GM18505 (cell line): ENCODE data around the gene MCTP2.
"Not testable (repeated sequence)": the region's sequence is repeated elsewhere in the genome, so short reads cannot be mapped to it uniquely, and the experiment has no call there.

Experiments
- ATAC-seq: cut with Tn5 transposase; IDR thresholded peaks from one replicate; pipeline ENCODE4 v1.9.1; 2021; ENCODE audit not compliant: unreplicated experiment
- POLR2A ChIP-seq: IDR thresholded peaks from 4 replicates; pipeline ENCODE4 v1.6.1; 2011; ENCODE audit warnings: borderline replicate concordance; ENCODE audit not compliant: insufficient read depth, insufficient read length; ENCODE audit errors: extremely low read depth

Gene MCTP2

DNA sequence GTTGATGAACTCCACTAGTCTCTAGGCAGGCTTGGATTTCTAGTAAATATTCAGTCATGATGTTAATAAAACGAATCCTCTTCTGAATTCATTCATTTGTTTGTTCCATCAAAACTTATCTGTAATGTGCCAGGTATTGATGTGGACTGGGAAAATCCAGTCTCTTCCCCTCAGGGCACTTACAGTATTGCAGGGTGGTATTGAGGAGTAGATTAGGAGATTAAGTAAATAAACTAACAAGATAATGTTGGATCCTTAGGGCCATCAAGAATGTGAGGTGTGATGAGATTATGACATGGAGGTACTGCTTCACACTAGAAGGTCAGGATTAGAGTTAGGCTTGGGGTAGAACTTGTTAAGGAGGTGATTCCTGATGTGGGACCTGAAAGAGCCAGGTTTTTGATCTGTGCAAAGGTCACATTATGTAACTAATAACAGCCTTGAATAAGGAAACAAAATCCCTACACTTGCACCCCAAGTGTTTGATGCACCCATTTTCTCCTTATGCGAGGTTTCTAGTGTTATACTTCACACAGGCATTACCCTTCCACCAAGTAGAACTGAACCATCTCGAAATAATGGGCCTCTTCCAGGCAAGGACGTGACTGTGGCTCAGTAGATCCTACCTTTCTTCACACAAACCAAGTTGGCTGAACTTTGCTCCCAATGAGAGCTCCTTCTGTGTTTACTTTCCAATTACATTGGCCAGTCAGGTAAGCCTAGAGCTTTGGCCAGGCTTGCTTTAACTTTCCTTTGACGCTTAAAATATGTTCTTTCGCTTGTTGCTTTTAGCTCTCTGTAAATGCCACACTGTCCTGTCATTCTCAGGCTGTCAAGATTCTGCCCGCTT, 16.7 kb downstream of the MCTP2 start:
- ATAC-seq: no peak
- no peak for TF ChIP-seq POLR2A

DNA sequence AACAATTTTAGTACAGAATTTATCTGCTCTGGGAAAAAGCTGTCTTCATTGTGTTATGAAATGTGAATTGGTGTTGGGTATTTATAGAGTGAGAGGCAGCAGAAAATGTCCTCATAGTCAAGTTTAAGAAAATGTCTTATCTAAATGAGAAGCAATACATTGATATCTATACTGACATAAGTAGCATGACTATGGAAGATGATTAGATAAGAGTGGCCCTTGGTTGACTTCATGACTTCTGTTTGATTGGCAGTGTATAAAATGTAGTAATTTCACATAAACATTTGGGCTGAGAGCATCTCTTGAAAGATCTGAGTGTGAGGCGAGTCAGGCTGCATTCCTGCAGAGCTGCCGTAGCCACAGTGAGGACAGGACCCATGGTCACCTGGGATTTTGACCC, 19.4 kb downstream of the MCTP2 start:
- TF ChIP-seq POLR2A: no peak
- no peak for ATAC-seq

DNA sequence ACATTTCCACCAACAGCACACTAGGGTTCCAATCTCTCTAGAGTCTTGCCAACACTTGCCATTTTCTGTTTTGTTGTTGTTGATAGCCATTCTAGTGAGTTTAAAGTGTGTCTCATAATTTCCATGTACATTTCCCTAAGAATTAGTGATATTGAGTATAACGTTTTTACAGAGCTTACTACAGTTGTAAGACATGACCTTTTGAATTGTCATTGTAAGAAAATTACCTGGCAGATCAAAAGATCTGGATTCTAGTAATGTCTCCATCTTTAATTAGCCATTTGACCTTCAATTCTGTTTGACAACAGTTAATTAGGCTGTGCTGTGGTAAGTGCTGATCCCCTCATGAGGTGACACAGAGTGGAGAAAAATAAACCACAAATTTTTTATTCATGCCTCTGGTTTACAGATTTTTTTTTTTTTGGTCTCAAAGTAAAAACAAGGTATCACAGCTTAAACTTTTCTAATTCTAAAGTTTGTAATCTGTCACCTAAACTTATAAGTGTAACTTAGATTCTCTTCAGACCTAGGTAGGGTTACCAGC, 20.9 kb downstream of the MCTP2 start:
- no peak for TF ChIP-seq POLR2A

DNA sequence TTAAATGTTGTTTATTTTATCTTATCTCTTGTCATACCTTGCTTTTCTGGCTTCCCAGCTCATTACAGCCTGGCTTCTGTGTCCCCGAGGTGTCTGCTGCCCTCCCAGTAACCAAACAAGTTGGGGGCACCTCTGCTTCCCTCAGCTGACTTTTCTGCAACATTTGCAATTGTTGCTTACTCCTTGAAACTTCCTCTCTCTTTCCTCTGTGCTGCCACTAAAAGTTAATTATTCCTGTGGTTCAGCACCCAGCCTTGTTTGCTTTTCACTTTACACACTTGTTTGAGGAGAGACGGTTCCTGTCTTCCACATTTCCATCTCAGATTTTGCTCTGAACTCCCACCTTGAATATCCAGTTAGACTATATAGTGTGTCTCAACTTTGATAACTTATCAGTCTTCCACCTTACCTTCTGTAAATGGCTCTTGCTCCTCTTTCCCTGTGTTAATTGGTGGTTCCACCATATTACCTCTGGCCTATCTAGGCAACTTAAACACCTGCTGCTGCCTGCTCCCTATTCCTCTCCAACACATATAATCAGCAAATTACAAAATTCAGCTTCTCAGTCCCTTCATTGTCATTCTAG, 21.6 kb downstream of the MCTP2 start:
- TF ChIP-seq POLR2A: no peak
- ATAC-seq: no peak

More for the DNA sequence above, 20.9 kb downstream of the MCTP2 start:
- ATAC-seq: no peak

DNA sequence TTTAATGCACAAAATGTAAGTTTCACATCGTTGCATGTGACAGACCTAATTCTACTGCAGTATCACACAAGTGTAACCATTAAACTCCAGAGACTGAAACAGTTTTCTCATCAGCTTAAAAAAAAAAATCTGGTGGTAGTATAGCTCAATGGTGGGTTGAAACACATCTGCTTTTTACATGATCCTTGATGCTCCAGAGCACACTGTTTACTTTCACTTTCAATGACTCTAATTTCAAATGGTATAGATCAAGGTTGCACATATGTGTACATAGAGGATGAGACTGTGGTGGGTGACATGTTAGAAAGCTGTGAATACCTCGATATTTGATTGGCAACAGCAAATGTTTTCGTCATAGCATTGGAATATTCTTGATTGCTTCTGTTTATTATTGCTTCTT, 22.4 kb downstream of the MCTP2 start:
- ATAC-seq: peak; percentile 73
- no peak for TF ChIP-seq POLR2A

DNA sequence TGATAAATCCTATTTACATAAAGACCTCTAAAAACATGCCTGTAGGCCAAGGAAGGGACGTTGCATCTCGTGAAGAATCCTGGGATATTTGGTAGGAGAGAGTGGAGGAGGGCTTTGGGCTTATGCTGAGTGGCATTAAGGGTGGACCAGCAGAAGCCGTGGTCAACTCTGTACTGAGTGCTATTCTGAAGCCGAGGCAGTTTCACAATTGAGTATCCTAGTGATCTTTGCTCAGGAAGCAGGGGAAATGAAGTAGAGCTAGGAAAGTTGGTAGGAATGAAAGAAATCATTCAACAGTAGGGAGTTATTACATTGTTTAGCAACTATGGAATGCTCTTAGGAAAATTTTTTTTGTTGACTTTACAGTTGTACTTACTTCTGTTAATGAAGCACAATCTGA, 24.2 kb downstream of the MCTP2 start:
- no peak for TF ChIP-seq POLR2A
- no peak for ATAC-seq

DNA sequence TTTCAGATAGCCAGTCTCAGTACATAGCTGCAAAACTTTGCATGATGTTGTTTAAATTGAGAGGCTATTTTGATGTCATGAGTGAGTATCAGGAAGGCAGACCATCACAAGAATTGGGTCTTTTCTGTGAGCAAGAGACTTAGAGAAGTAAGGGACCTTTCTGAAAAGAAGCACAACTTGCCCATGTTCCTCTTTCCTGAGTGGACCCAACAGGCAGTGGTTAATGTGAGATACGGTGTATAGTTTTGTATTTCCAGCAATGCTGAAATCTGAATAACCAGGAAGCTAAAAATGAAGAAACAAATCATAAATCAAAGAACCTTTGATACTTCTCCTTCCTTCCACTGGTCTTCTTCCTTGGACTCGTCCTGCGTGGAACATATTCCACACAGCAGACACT, 25.1 kb downstream of the MCTP2 start:
- no peak for ATAC-seq

DNA sequence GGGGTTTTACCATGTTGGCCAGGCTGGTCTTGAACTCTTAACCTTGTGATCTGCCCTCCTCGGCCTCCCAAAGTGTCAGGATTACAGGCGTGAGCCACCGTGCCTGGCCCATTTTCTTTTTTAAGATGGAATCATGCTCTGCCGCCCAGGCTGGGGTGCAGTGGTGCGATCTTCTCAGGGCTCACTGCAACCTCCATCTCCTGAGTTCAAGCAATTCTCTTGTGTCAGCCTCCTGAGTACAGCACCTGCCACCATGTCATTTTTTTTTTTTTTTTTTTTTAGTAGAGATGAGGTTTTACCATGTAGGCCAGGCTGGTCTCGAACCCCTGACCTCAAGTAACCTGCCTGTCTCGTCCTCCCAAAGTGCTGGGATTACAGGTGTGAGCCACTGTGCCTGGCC, 26.4 kb downstream of the MCTP2 start:
- ATAC-seq: not testable (repeated sequence)

More for the DNA sequence above, 25.1 kb downstream of the MCTP2 start:
- TF ChIP-seq POLR2A: no peak

DNA sequence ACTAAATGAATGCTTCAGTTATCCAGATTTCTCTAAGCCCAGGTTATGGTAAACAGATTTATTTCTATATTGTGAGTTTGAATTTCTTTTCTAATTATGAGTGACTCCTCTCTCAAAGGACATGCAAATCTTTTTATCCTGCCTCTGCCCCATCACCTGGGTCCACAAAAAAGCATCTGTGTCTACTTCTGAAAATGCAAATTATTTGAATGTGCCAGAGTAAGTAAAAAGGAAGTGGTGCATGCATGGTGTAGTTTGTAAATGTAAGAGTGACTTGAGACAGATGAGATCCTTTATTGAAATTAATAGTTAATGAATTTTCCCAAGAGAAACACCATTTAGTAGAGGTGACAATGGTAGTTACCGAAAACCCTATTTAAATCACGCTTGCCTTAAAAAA, 26.9 kb downstream of the MCTP2 start:
- no peak for TF ChIP-seq POLR2A
- ATAC-seq: peak; percentile 70

DNA sequence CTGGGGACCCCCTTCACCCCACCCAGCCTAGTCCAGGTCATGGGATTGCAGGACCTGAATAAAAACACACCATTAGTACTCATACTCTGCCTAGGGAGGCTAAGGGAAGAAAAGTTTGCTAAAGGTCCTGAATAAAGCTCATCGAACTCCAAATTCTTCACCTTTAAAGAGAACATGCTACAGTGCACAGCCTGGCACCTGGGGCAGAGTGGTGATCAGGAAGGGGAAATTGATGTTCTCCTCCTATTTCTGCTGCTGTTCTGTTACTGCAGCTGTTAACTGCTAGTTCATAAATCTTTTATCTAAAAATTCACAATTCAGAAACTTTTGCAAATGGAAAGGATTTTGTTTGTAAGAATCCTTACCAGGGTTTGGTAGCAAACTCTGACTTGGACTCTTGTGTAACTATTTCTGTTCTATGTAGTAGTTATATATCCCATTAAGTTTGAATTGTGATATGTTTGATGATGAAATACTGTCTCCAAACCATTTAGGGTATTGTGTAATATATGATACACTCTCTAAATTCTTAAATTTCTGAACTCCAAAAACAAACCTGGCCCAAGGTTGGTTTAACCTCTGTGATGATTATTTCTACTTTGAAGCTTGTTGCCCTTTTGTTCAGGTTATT, 27.9 kb downstream of the MCTP2 start:
- TF ChIP-seq POLR2A: no peak
- ATAC-seq: no peak

DNA sequence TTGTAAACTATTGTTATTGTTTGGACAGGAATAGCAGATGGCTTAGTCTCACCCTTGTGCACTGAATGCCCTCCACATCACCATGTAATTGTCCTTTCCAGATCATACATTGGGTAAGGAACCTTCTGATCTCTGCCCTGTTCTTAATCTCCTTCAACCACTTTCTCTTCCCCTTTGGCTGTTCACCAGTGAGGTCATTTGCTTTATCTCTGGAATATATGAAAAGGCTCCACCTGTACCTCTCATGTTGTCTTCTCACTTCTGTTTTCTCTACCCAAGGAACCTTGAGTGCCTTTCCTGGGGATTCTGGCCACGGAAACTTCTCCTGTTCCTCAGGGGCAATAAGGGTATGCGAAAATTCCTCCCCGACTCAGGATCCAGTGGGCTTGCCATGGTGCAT, 28.5 kb downstream of the MCTP2 start:
- no peak for TF ChIP-seq POLR2A
- ATAC-seq: peak; percentile 37

DNA sequence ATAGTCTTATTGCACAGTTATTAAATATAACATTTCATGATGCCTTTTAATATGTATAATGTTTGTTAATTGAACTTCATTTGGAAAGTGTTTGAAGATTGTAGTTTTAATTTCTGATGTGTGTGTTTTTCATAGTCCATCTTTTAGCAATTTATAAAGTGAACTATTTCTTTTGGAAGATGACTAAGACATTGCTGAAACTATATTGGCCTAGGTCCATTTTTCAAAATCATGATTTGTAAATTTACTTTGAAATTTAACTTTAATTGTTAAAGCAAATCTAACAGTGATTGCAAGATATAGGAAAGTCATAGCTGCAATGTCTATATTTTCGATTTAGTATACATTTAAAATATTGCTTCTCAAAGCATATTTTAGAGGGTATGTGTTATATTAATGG, 30.8 kb downstream of the MCTP2 start:
- ATAC-seq: no peak
- no peak for TF ChIP-seq POLR2A

DNA sequence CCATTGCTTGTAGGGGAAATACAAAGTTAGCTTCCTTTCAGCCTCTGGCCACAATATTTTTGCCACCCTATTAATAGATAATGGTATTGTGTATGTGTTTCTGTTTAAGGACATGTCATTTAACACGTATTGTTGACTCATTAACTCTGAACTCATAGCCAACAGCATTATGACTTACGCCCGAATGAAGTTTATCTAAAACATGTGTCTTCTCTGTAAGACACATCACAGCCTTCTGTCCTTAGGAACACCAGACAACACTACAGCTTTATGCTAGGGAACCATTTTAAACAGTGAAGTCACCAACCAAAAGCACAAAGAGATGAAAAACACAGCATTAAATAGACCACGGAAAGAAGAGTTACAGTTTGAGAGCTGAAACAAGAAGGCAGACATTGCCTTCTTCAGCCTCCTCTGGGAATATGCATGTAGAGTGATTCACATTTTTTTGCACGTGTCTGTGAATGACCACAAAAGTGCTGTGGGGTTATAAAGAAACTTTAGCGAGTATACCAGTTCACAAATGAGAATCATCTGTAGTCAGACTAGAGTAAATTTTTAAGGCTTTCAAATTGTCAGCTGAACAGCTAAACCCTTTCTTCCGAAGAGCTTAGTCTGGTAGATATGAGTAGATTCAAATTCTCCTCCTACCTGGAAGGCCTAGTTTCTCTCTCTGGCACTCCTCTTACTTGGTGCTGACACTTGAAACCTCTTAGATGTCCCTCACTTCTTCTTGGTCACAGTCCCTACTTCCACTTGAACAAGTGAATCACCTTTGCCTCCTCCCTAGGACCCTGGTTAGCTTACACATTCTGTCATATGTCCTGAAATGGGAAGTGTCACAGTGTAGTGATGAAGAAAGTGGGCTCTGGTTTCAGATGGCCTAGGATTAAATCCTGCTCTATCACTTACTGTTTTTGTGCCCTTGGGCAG, 32.2 kb downstream of the MCTP2 start:
- no peak for TF ChIP-seq POLR2A
- peak; percentile 52 for ATAC-seq
